ENCODE measurements around the gene USB1. TPM values are rescaled to one million over a fixed set of nuclear protein-coding genes. Genes with fewer than 3 reads are reported as not detected.

USB1 gene
- total RNA-seq, 1 donor from 2014 or later = 100.0 TPM

- H3K9ac ChIP-seq (ENCODE audit: low read length) = no peak overlapping the region
- H3K79me2 ChIP-seq (ENCODE audit: insufficient read depth, low read length) = no peaks in the 10 kb centered on the region
- H3K27me3 ChIP-seq (ENCODE audit: insufficient read depth, low read length) = peaks cover under 1% of the 10 kb centered on the region
- FAIRE-seq (no peak), DNase-seq (ENCODE audit: low read depth) (no peak)
- H2AFZ ChIP-seq (ENCODE audit: low read depth, low read length) = no peak overlapping the region
- H3K4me1 ChIP-seq (ENCODE audit: insufficient read depth, low read length) = peaks cover 15% of the 10 kb centered on the region
- H3K9me3 Mint-ChIP-seq (ENCODE audit: unreplicated experiment) = no peaks in the 10 kb centered on the region
- H3K27ac ChIP-seq (ENCODE audit: low read depth, low read length) = no peak overlapping the region
- H4K20me1 ChIP-seq (ENCODE audit: insufficient read depth, low read length) = peaks cover 38% of the 10 kb centered on the region
- TF ChIP-seq EZH2 (IDR thresholded peaks at IDR 0.05; ENCODE audit: insufficient read depth, low read length) (no peak), CTCF (IDR thresholded peaks at IDR 0.05; ENCODE audit: insufficient read depth, low read depth, low read length) (no peak)
- no peaks in the 10 kb centered on the region for H3K36me3 Mint-ChIP-seq (ENCODE audit: low read depth, unreplicated experiment)
- no peaks in the 10 kb centered on the region for H3K27me3 Mint-ChIP-seq (ENCODE audit: low read depth, unreplicated experiment)
- no peak overlapping the region for H3K4me3 ChIP-seq (ENCODE audit: insufficient read depth, low read depth, low read length)
- H3K27ac Mint-ChIP-seq (ENCODE audit: unreplicated experiment) = no peak overlapping the region
- no peaks in the 10 kb centered on the region for H3K36me3 ChIP-seq (ENCODE audit: insufficient read depth, low read length)
- H3K4me2 ChIP-seq (ENCODE audit: low read length) = no peak overlapping the region
- H3K9me3 ChIP-seq (ENCODE audit: insufficient read depth, low read depth, low read length) = no peaks in the 10 kb centered on the region
- H3K4me3 Mint-ChIP-seq (ENCODE audit: unreplicated experiment) = no peak overlapping the region
- peaks cover 10% of the 10 kb centered on the region for H3K4me1 Mint-ChIP-seq (ENCODE audit: low read depth, unreplicated experiment)
Observed at GRCh38 chr16:58018803-58019202, 17.6 kb downstream of the USB1 start.

GRCh38 chr16:58019866-58020538, 18.8 kb downstream of the USB1 start:
- Mint-ChIP-seq H3K4me1 (ENCODE audit: low read depth, unreplicated experiment) (peaks cover 12% of the 10 kb centered on the region), H3K27ac (ENCODE audit: unreplicated experiment) (no peak overlapping the region), H3K36me3 (ENCODE audit: low read depth, unreplicated experiment) (no peaks in the 10 kb centered on the region), H3K27me3 (ENCODE audit: low read depth, unreplicated experiment) (peaks cover 5% of the 10 kb centered on the region), H3K9me3 (ENCODE audit: unreplicated experiment) (no peaks in the 10 kb centered on the region), H3K4me3 (ENCODE audit: unreplicated experiment) (no peak overlapping the region)
- Histone ChIP-seq H3K9ac (ENCODE audit: low read length) (no peak overlapping the region), H3K4me3 (ENCODE audit: insufficient read depth, low read depth, low read length) (no peak overlapping the region), H3K4me2 (ENCODE audit: low read length) (no peak overlapping the region), H2AFZ (ENCODE audit: low read depth, low read length) (no peak overlapping the region), H3K9me3 (ENCODE audit: insufficient read depth, low read depth, low read length) (no peaks in the 10 kb centered on the region), H3K27ac (ENCODE audit: low read depth, low read length) (no peak overlapping the region), H3K79me2 (ENCODE audit: insufficient read depth, low read length) (no peaks in the 10 kb centered on the region), H3K27me3 (ENCODE audit: insufficient read depth, low read length) (peaks cover 12% of the 10 kb centered on the region), H3K4me1 (ENCODE audit: insufficient read depth, low read length) (peaks cover 20% of the 10 kb centered on the region), H3K36me3 (ENCODE audit: insufficient read depth, low read length) (no peaks in the 10 kb centered on the region), H4K20me1 (ENCODE audit: insufficient read depth, low read length) (peaks cover 34% of the 10 kb centered on the region)
- FAIRE-seq (no peak), DNase-seq (ENCODE audit: low read depth) (no peak)
- no peak for TF ChIP-seq CTCF (IDR thresholded peaks at IDR 0.05; ENCODE audit: insufficient read depth, low read depth, low read length)
- no peak for TF ChIP-seq EZH2 (IDR thresholded peaks at IDR 0.05; ENCODE audit: insufficient read depth, low read length)

All from astrocyte (in vitro differentiated cells and primary cell).